Measurements from ENCODE around the gene PIAS2.
"Not testable (repeated sequence)": the region's sequence is repeated elsewhere in the genome, so short reads cannot be mapped to it uniquely, and the experiment has no call there.

DNA sequence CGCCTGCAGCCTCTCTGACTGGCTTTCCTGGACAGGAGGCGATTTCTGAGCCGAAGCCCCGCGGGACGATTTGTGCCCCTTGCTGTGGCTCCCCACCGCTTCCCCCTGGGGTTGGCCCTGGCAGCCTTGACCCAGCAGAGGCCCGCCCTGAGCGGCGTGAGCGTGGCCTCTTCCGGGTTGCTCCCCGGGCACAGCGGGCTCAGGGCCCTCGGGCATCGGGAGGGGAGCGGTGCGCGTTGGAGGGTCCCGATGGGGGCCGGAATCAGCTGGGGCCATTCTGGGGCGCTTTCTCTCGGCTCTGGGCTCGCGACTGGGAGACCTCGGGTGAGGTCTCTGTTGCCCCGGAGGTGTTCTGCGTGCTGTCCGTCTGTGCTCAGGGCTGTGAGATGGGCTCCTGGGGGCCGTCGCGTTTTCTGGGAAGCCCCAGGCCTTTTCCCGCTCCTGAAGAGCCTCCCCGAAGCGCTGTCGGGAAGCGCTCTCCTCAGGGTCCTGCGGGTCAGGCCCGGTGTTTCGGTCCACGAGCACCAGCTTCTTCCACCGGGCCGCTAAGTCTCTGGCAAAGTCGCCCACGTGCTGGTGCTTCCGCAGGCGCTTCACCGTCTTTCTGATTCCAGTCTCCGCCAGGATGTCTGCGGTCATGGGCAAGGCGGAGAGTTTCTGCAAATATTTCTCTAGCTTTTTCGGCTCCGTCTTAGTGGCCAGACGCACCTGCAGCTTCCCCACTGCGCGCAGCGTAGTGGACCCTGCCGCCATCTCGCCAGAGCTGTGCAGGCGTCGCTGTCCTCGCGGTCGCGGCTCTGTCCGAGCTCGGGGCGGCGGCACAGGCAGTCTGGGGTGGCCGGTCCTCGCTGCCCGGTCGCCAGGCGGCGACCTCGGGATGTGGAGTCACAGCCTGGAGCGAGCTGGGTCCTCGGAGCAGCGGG lies 46.6 kb upstream of the PIAS2 start:
- not testable (repeated sequence) for TF ChIP-seq FOXM1 (IDR thresholded peaks at IDR 0.05; ENCODE audit: borderline replicate concordance); SP1 (IDR thresholded peaks at IDR 0.05); TARDBP (IDR thresholded peaks at IDR 0.05); CTBP1 (IDR thresholded peaks at IDR 0.05; ENCODE audit: borderline replicate concordance); ZNF384 (IDR thresholded peaks at IDR 0.05); ELF4 (IDR thresholded peaks at IDR 0.05); ARNT (IDR thresholded peaks at IDR 0.05); BHLHE40 (IDR thresholded peaks at IDR 0.05; ENCODE audit: borderline replicate concordance); SUZ12 (IDR thresholded peaks at IDR 0.05); NFRKB (IDR thresholded peaks at IDR 0.05); HDGF (IDR thresholded peaks at IDR 0.05; ENCODE audit: borderline replicate concordance); FOXK2 (IDR thresholded peaks at IDR 0.05)
- TF ChIP-seq, protein P1, sequence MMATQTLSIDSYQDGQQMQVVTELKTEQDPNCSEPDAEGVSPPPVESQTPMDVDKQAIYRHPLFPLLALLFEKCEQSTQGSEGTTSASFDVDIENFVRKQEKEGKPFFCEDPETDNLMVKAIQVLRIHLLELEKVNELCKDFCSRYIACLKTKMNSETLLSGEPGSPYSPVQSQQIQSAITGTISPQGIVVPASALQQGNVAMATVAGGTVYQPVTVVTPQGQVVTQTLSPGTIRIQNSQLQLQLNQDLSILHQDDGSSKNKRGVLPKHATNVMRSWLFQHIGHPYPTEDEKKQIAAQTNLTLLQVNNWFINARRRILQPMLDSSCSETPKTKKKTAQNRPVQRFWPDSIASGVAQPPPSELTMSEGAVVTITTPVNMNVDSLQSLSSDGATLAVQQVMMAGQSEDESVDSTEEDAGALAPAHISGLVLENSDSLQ (IDR thresholded peaks at IDR 0.05), result not testable (repeated sequence)
